B cell (primary cell): ENCODE measurements around the gene ESPN. TPM values are rescaled to one million over a fixed set of nuclear protein-coding genes. Genes with fewer than 3 reads are reported as not detected.

Experiments
- ATAC-seq: fragments of 200-7000 bp; cut with Tn5 transposase; one replicate; pipeline ENCODE4 v1.10.0; 2021; ENCODE audit warnings: low read depth, mild to moderate bottlenecking, moderate number of reproducible peaks, moderate library complexity
- CTCF ChIA-PET: fragments of 350-600 bp; sonication (Branson Sonifier 250); formaldehyde crosslinking; loops from one replicate; lab custom pipeline; 2021; ENCODE audit warnings: antibody characterized with exemption, inconsistent platforms; lab: Charles Lee
- POLR2A ChIA-PET: fragments of 350-600 bp; sonication (Branson Sonifier 250); formaldehyde crosslinking; loops from one replicate; lab custom pipeline; 2021; ENCODE audit warnings: antibody characterized with exemption; lab: Charles Lee
- DNase-seq: peaks from one replicate; pipeline ENCODE4 v3.0.0; 2013
- H2AFZ ChIP-seq: 2 replicates; pipeline ENCODE4 v1.6.1; 2012; ENCODE audit warnings: mild to moderate bottlenecking, low read depth, low read length; ENCODE audit not compliant: insufficient read depth, poor library complexity, severe bottlenecking
- H3K27ac ChIP-seq, 2 donors: 1 replicate in 1 of 2; 2 replicates in 1 of 2; pipeline ENCODE4 v1.5.1; 2012 to 2013; ENCODE audit warnings: low read length in 2 of 2, mild to moderate bottlenecking in 2 of 2, moderate library complexity in 1 of 2
- H3K27me3 ChIP-seq, 4 experiments: fragments of 200-600 bp in 1 of 4; sonication (generic) in 1 of 4; replicated peaks in 1 of 4; 1 replicate in 2 of 4; 2 replicates in 2 of 4; pipeline versions ENCODE4 v1.6.1 to v1.7.0; 2013 to 2016; ENCODE audit warnings: low read length in 3 of 4, mild to moderate bottlenecking in 2 of 4, mixed read lengths in 1 of 4, moderate library complexity in 1 of 4; ENCODE audit not compliant: insufficient read depth in 4 of 4, control insufficient read depth in 3 of 4; ENCODE audit errors: control extremely low read depth in 1 of 4
- H3K36me3 ChIP-seq, 2 experiments: replicated peaks in 1 of 2; 1 replicate in 1 of 2; 2 replicates in 1 of 2; pipeline versions ENCODE4 v1.6.1 to v1.7.1; 2013; ENCODE audit warnings: low read length in 1 of 2; ENCODE audit not compliant: insufficient read depth in 2 of 2, control insufficient read depth in 1 of 2; ENCODE audit errors: control extremely low read depth in 1 of 2, extremely low read depth in 1 of 2
- H3K4me1 ChIP-seq, 2 donors: fragments of 200-600 bp in 1 of 2; sonication (generic) in 1 of 2; 1 replicate in 1 of 2; 2 replicates in 1 of 2; pipeline versions ENCODE4 v1.5.1 to v1.6.1; 2013 to 2017; ENCODE audit warnings: low read length in 2 of 2; ENCODE audit not compliant: control insufficient read depth in 2 of 2, insufficient read depth in 2 of 2
- H3K4me2 ChIP-seq: replicated peaks from 2 replicates; pipeline ENCODE3; 2012; ENCODE audit warnings: mild to moderate bottlenecking, low read depth, low read length; ENCODE audit not compliant: poor library complexity, severe bottlenecking
- H3K4me3 ChIP-seq, 5 experiments: fragments of 200-600 bp in 1 of 5; sonication (generic) in 1 of 5; 1 replicate in 3 of 5; 2 replicates in 2 of 5; pipeline versions ENCODE4 v1.5.1 to v1.7.0; 2011 to 2016; ENCODE audit warnings: low read length in 4 of 5, mild to moderate bottlenecking in 4 of 5, low read depth in 2 of 5, control low read depth in 1 of 5, moderate library complexity in 1 of 5; ENCODE audit not compliant: insufficient read depth in 1 of 5; ENCODE audit errors: control extremely low read depth in 1 of 5, extremely low read depth in 1 of 5
- H3K79me2 ChIP-seq: fragments of 200-600 bp; sonication (generic); one replicate; pipeline ENCODE4 v1.6.0; 2016; ENCODE audit warnings: low read length; ENCODE audit not compliant: control insufficient read depth, insufficient read depth
- H3K9ac ChIP-seq: fragments of 200-600 bp; sonication (generic); 2 replicates; pipeline ENCODE4 v1.6.1; 2017; ENCODE audit warnings: mild to moderate bottlenecking, low read length, moderate library complexity
- H3K9me3 ChIP-seq, 3 donors: one replicate each; pipeline versions ENCODE4 v1.6.1 to v1.7.1; 2013; ENCODE audit warnings: low read length in 2 of 3; ENCODE audit not compliant: control insufficient read depth in 2 of 3, insufficient read depth in 1 of 3; ENCODE audit errors: control extremely low read depth in 1 of 3
- H4K20me1 ChIP-seq: 2 replicates; pipeline ENCODE4 v1.6.0; 2012; ENCODE audit warnings: mild to moderate bottlenecking, low read length; ENCODE audit not compliant: insufficient read depth, control insufficient read depth, poor library complexity, severe bottlenecking
- H3K27ac Mint-ChIP-seq: one replicate; pipeline ENCODE4 v1.8.0; 2021; ENCODE audit warnings: mixed read lengths
- H3K27me3 Mint-ChIP-seq: one replicate; pipeline ENCODE4 v1.8.0; 2021; ENCODE audit warnings: mixed read lengths
- H3K4me1 Mint-ChIP-seq: one replicate; pipeline ENCODE4 v1.8.0; 2021; ENCODE audit warnings: mixed read lengths
- H3K4me3 Mint-ChIP-seq: one replicate; pipeline ENCODE4 v1.8.0; 2021; ENCODE audit warnings: mixed read lengths
- H3K9me3 Mint-ChIP-seq: one replicate; pipeline ENCODE4 v1.8.0; 2022; ENCODE audit warnings: mixed read lengths; ENCODE audit not compliant: insufficient read depth
- CTCF ChIP-seq: fragments of 200-600 bp; IDR thresholded peaks from one replicate; pipeline ENCODE4 v1.8.0; 2022; ENCODE audit warnings: antibody characterized with exemption, mild to moderate bottlenecking
- EZH2 ChIP-seq: IDR thresholded peaks from 2 replicates; pipeline ENCODE4 v1.6.1; 2012; ENCODE audit warnings: borderline replicate concordance, low read depth, mild to moderate bottlenecking, moderate library complexity, low read length; ENCODE audit not compliant: insufficient read depth, poor library complexity, severe bottlenecking
- WGBS: methylation state at CpG from one replicate; pipeline ENCODE4 v1.1.5; 2013; ENCODE audit warnings: missing lambda C conversion rate; ENCODE audit not compliant: insufficient coverage; 5-methylcytosine and 5-hydroxymethylcytosine counted together
- intact Hi-C: fragments of 100-400 bp; cut with micrococcal nuclease; formaldehyde crosslinking; loops from one replicate; pipeline ENCODE4 v1.10.0; 2022
- polyA plus RNA-seq: library from polyadenylated mRNA; depleted of rRNA; stranded (reverse); fragments of >200 nt; gene quantifications from 2 replicates; pipeline ENCODE4 v1.2.3, GENCODE V29; 2012
- total RNA-seq, 2 donors: library from RNA; stranded (reverse); fragments of 120-200 nt in 1 of 2; gene quantifications; 1 replicate in 1 of 2; 2 replicates in 1 of 2; pipeline versions ENCODE4 v1.2.3 to v1.2.4, GENCODE V29; 2013 to 2022

The ESPN gene
- total and polyA plus RNA-seq, 2 donors (not counting 1 experiment from before 2014, with no cell fraction given): 0.19 to 0.25 TPM

GRCh38 chr1:6414881-6415626, 9.5 kb upstream of the ESPN start:
- Histone ChIP-seq H2AFZ (no peak overlapping the region), H3K27ac (no peak overlapping the region), H3K4me2 (no peak overlapping the region), H3K4me1 (peaks cover 7 to 14% of the 10 kb centered on the region in 2 donors), H3K27me3 (peaks cover 0 to 48% (median 16%) of the 10 kb centered on the region in 4 experiments), H4K20me1 (no peaks in the 10 kb centered on the region), H3K4me3 (no peak overlapping the region), H3K36me3 (no peaks in the 10 kb centered on the region), H3K9me3 (no peaks in the 10 kb centered on the region), H3K9ac (no peak overlapping the region), H3K79me2 (no peaks in the 10 kb centered on the region)
- no peak overlapping the region for H3K27ac Mint-ChIP-seq
- H3K4me3 Mint-ChIP-seq: no peak overlapping the region
- ChIA-PET CTCF (interaction anchor here (1.0 to 2.2 kb wide), 3 partner anchors 10 to 231 kb away, joined by 3 to 7 read pairs (median 3); no protein-coding TSS in a partner anchor), POLR2A (no interaction called here)
- TF ChIP-seq CTCF: no peak
- no peak for TF ChIP-seq EZH2
- H3K27me3 Mint-ChIP-seq: peaks cover 48% of the 10 kb centered on the region
- no peaks in the 10 kb centered on the region for H3K9me3 Mint-ChIP-seq
- peaks cover 5% of the 10 kb centered on the region for H3K4me1 Mint-ChIP-seq
- ATAC-seq (no peak), DNase-seq (no peak)
- intact Hi-C loops: no loop called here
- WGBS: 78% methylated on average over 12 of the region's 17 CpGs

GRCh38 chr1:6416295-6416656, 8.3 kb upstream of the ESPN start:
- Mint-ChIP-seq H3K9me3 (no peaks in the 10 kb centered on the region), H3K4me3 (no peak overlapping the region), H3K27ac (no peak overlapping the region), H3K4me1 (peaks cover 6% of the 10 kb centered on the region), H3K27me3 (peaks cover 47% of the 10 kb centered on the region)
- no peak for TF ChIP-seq EZH2
- no peak for TF ChIP-seq CTCF
- H3K27me3 ChIP-seq: peaks cover 0 to 56% (median 23%) of the 10 kb centered on the region in 4 experiments
- no peaks in the 10 kb centered on the region for H3K79me2 ChIP-seq
- intact Hi-C loops: no loop called here
- H2AFZ ChIP-seq: no peak overlapping the region
- no peaks in the 10 kb centered on the region for H3K36me3 ChIP-seq
- H3K27ac ChIP-seq: no peak overlapping the region
- H4K20me1 ChIP-seq: no peaks in the 10 kb centered on the region
- ATAC-seq (no peak), DNase-seq (no peak)
- no peak overlapping the region for H3K9ac ChIP-seq
- POLR2A ChIA-PET: interaction anchor here (0.6 kb wide), 1 partner anchor 15 kb away, joined by 9 read pairs; no protein-coding TSS in a partner anchor
- CTCF ChIA-PET: interaction anchor here (0.6 kb wide), 1 partner anchor 44 kb away, joined by 8 read pairs; no protein-coding TSS in a partner anchor
- peaks cover 12 to 22% of the 10 kb centered on the region in 2 donors for H3K4me1 ChIP-seq
- WGBS: 80% methylated on average over 5 of the region's 8 CpGs
- no peak overlapping the region for H3K4me2 ChIP-seq
- H3K4me3 ChIP-seq: no peak overlapping the region
- no peaks in the 10 kb centered on the region for H3K9me3 ChIP-seq
